Stimulated activated CD8-positive, alpha-beta memory T cell treated with anti-CD3 and anti-CD28 coated beads, Interleukin-7, amount 100 ng/mL, for 24 hours (primary cell): ENCODE data around the gene TTC3.

Experiments used
- DNase-seq: peaks from one replicate; pipeline ENCODE4 v3.0.0-alpha.2; 2020; ENCODE audit warnings: low read depth

TTC3 gene

DNA sequence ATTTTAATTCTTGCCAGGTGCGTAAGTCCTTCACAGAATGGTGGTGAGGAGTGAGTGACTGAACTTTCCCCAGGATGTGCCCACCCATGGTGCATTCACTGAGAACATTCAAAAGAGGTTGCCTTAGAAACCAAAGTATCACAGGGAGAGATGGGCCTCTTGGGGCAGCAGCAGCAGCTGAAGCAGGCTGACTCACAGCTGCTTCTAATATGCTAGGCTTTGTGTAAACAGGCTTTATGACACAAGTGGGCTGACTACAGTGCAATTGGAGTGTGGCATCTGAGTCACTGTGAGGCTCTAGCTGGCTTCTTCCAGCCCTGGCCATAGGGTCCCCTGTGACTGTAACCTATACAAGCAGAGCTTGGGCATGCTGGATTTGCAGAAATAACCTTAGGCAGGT is 12.8 kb upstream of the TTC3 start:
- DNase-seq: no peak

DNA sequence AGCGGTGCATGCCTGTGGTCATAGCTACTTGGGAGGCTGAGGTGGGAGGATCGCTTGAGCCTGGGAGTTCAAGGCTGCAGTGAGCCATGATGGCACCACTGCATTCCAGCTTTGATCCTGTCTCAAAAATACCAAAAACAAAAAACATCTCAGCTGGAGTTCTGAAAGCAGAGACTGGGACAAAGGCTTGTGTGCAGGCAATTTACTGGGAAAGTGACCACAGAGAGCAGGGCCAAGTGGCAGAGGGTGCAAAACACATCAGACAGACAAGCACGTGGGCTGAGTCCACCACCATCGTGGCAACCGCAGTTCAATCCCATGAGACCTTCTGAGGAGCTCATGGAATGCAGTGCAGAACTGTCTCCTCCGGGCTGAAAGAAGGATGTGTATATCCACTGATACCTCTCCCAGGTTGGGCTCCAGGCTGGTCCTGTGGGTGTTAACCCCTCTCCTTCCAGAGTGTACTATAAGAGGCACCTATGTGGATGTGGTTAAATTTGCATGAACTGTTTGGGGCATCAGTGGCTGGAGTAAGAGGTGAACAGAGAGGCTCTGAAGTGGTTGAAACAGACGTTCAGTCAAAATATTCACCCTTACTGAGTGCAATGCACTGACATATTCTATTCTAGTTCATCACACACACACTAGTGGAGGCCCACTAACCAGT is 11.0 kb upstream of the TTC3 start:
- DNase-seq: no peak

DNA sequence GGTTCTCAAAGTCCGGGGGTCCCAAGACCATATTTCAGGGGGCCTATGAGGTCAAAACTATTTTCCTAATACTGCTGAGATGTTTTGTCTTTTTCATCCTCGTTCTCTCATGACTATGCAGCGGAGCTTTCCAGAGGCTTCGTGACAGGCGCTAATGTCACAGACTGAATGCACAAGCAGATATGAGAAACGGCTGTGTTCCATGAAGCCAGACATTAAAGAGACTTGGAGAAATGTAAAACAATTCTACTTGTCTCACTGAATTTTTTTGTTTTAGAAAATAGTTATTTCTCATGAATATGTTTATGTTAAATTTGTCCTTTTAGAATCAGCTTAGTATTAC is 10.5 kb upstream of the TTC3 start:
- DNase-seq: no peak

DNA sequence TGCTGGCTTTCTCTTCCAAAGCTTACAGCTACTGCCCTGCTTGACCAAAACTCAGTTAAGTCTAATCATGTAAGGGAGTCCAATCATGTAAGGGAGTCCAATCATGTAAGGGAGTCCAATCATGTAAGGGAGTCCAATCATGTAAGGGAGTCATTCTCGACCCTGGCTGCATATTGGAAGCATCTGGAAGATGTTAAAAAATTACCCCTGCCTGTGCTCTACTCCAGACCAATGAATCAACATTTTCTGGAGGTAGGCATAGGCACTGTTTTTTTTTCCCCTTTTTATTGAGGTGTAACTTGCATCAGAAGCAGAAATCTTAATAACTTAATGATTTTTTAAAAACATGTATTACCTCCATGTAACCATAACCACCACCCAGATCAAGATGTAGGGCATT is 9.6 kb upstream of the TTC3 start:
- DNase-seq: no peak

DNA sequence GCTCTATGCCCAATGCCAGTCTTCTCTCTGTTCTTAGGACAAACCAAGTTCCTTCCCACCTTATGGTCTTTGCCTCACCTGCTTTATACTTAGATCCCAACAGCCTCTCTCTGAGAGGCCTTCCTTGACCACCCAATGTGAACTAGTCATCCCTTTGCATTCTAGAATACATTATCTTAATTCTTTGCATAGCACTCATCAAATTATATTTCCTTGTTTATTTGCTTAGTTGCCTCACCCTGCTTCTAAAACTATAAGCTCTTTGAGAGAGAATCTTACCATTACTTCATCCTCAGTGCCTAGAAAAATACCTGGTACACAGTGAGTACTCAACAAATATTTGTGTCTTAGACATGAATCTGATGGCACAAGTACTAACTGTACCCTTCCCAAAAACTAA is 8.2 kb upstream of the TTC3 start:
- no peak for DNase-seq

DNA sequence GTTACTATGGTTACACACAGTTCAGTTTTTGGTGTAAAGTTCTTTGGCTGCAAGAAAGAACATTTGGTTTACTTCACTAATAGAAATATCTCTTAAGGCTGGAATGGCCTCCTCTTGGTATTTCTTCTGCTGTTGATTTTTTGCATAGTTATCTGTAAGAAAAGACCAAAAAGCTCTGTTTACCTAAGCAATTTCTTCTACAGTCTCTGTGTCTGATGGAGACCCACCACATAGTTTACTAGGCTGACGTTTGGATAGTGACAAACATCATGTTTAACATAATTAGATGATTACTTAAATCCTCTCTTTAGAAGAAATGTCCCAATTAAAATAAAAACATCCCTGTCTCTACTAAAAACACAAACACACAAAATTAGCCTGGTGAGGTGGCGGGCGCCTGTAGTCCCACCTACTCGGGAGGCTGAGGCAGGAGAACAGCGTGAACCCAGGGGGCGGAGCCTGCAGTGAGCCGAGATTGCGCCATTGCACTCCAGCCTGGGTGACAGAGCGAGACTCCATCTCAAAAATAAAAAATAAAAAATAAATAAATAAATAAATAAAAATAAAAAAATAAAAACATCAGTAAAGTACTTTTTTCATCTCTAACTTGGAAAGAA is 7.4 kb upstream of the TTC3 start:
- DNase-seq: no peak

DNA sequence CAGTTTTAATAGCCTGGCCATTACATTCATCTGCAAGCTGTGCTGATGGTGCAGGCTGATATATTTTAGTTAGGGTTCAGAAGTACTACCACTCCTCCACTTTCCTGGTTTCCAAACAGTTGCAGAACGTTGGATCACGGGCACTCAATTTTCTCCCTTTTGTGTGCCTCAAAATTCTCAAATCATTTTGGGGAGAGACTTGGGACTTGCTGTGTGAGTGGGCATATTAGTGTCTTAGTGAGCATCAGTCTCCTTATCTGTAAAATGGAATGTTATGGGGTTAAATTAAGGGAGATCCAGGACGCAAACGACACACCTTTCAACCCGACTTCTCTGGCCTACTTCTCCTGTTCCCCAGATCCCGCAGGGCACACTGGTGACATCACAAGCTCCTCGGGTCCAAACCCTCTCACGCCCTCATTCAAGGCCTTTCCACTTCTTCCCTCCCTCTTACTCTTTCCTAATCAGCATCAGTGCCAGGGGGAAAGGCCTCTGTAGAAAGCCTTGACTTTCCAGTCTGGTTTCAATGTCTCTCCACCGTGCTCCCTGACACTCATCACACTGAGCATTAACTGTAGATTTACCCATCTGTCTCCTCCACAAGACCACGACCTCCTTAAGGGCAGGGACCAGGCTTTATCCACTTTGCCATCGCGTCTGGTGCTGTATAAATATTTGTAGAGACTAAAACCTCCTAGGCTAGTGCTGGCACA is 1.3 kb upstream of the TTC3 start:
- DNase-seq: no peak

DNA sequence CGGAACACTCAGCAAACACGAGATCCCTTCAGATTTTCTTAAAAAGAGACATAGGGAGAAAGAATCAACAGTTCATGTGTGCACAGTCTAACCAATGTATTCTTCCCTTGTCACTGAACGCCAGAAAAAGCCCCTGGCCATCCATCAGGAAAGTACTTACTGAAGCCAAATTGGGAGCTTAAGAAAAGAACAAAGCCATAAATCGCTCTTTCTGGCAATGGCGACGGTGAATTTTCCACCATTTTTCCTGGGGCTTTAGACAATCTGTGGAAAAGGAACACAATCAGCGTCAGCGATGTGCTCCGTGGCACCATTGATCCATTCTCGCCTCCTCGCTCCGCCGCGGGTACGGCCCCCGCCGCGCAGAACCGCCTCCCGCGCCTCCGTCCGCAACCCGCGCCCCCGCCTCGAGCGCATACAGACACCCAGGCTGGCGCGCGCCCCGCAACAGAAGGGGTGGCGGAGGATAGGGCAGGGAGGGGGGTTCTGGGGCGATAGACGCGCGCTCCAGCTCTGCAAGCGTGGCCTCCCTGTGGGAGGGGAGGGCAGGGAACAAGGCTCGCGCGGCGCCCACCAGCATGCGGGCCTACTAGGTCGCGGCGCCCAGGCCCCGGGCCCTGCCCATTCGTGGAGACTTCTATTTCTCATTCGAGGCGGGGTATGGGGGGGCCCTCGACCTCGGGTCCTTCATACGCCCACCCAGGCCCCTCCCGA is 623 bp upstream of the TTC3 start:
- no peak for DNase-seq

DNA sequence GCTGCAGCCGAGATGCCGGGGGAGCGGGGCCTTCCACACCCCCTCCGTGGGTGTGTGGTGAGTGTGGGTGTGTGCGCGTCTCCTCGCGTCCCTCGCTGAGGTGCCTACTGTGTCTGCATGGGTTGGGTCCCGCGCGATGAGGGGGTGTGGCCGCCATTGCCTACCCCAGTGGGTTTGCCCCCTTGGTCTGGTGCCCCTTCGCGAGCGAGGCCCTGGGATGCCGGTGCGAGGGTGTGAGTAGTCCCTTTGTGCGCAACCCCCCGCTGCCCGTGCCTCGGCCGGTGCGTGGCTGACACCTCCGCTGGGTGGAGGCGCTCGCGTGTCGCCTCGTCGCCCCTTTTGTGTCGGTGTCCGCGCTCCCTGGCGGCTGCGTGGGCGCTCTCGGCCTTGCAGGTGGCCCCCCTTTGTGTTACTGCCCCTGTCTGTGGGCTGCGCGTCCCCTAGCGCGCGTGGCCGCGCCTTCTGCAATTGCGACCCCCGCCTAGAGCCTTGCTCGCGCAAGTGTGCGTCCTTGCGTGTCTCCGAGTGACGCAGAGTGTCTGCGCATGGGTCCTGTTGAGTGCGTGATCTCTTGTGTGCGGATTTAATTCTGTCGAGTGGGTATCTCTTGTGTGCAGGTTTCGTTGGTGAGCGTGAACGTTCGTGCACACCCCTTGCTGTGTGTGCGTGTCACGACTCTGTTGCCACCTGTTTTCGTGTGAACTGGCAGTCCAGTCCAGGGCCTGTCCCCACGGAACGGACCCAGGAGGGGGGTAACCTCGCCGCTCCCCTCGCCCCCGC is 553 bp downstream of the TTC3 start:
- peak; percentile 36 for DNase-seq

DNA sequence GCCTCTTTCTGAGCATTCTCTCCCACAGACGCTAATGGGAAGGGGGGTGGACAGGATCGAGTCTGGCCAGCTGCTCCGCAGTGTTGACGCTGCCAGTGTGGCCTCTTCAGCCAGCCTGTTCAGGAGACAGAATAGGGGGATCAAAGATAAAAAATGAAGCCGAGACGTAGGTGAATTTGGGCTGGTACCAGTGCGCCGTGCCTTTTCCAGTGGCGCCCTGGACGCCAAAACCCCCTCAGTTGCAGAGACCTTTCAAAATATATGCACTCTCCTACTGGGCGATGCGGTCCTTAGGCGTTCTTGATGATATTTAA is 1.1 kb downstream of the TTC3 start:
- no peak for DNase-seq

DNA sequence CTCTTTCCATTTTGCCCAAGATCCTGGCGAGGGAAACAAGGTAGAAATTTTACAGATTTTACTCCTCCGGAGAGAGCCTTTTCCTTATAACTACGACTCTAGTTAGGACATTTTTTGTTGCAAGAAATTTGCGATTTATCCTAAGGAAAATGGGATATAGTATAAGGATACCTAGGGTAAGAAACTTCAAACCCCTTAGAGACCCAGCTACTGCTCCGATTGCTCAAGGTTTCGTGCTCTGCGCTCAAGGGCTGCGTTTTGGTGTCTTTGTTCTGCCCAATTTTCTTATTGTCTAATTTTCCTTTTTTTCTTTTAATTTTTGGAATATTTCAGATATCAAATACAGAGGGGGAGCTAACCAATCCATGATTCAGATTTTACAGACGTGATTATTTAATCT is 1.5 kb downstream of the TTC3 start:
- DNase-seq: no peak

DNA sequence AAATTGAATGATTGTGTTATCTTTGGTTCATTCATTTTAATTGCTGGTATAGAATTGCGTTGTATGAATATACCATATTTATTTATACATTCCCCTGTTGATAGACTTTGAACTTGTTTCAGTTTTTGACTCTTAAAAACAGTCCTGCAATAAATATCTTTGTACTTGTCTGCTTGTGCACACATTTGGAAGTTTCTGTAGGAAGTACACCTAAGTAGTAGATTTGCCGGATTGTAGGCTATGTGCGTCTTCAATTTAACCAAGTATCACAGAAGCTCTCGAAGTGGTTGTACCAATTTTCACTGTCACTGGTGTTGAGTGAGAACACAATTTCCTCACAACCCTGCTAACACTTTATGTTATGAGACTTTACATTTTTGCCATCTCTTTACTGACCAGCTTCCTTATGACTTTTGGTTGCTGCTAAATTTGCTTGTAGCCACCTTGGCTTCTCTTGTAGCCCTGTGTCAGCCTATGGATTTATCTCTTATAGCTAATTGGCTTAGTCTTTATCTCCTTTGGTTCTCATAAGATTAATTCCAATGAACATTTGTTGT is 2.2 kb downstream of the TTC3 start:
- no peak for DNase-seq

DNA sequence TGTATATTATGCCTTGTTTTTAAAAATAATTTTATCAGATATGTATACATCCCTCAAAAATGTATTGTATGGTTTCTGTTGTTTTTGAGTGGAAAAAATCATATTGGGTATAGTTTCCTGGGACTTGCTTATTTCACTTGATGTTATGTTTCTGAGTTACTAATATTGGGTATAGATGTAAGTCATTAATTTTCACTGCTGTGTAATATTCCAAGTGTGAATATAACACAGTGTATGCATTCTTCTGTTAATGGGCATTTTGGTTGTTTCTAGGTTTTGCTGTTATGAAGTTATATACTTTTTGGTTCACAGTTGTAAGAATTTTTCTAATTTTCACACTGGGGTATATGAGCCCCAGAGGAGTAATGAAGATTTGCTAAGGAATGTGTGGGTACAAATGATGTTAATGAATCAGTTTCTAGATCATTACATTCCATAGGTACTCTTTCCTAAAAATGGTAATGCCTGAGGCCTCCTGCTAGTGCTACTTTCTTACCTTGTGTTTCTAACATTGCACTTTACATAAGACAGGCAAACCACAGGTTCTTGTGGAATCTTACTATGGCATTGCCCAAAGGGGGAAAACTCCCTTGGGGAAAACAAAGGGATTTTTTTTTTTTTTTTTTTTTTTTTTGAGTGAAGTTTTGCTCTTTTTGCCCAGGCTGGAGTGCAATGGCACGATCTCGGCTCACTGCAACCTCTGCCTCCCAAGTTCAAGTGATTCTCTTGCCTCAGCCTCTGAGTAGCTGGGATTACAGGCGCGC is 3.2 kb downstream of the TTC3 start:
- no peak for DNase-seq

DNA sequence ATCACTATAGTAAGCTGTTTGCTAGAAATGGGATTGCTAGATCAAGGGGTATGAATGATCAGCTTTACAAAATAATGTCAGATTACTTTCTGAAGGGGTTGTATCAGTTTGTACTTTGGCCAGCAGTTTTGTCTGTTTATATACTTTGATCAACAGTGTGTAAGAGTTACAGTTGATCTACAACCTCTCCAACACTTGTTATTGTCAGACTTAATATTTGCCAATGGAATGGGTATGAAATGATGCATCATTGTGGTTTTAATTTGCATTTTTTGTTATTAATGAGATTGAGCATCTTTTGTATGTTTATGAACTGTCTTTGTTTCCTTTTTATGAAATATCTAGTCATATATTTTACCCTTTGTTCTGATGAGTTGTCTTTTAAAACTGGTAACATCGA is 4.3 kb downstream of the TTC3 start:
- DNase-seq: no peak

DNA sequence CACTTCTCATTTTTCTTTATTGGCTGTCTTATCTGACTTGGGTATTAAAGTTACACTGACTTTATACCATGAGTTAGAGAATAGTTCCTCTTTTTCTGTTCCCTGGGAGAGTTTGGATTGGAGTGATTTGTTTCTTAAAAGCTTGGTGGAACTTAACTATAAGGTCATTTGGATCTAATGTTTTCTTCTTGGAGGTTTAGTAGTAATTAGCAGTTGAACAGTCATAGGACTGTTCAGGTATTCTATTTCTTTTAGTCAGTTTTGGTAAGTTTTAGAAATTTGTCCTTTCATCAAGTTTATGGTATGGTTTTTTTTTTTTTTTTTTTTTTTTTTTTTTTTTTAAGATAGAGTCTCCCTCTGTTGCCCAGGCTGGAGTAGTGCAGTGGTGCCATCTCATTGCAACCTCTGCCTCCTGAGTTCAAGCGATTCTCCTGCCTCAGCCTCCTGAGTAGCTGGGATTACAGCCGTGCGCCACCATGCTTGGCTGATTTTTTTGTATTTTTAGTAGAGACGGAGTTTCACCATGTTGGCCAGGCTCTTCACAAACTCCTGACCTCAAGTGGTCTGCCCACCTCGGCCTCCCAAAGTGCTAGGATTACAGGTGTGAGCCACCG is 6.3 kb downstream of the TTC3 start:
- DNase-seq: no peak

DNA sequence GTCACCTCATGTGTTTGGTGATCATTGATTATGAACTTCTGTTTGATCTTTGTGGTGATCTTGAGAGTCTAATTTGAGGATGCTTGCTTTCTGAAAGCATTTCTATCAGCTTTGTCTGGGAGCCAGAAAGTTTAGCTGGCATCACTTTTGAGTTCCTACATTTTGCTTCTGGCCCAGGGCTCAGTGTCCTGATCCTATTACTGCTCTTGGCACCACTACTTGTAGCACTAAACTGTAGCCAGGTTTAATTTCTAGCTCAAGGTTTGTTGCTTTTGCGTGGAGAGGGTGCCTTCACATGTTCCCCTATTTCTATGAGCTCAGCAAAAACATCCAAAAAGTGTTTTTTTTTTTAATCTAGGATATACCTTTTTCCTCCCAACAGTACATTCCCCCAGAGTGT is 9.3 kb downstream of the TTC3 start:
- DNase-seq: no peak

DNA sequence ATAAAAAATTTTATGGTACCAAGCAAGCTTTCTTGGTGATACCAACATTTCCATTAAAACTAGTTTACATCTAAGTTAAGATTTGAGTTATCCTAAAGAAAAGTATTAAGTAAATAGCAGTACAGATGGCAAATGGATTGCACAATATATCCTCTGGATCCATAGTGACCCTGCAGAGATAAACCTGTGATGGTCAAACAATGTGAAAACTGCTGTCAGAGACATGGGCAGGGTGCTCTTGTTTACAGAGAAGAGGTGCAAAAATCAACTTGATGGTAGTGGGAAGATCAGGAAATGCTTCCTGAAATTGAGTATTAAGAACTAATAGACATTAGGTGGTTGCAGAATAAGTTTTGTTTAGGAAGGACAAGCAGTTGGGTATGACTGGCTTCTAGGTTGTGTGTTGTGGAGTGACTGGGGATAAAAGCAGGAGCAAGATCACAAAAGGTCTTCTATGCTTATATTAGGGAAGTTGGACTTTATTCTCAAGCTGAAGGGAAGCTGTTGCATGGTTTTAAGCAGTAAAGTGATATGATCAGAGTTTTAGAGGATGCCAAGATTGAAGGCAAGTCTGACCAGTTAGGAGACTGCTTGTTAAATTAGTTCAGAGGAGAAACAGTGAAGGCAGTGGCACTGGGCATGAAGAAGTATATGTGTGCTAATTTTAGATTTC is 9.9 kb downstream of the TTC3 start:
- no peak for DNase-seq

DNA sequence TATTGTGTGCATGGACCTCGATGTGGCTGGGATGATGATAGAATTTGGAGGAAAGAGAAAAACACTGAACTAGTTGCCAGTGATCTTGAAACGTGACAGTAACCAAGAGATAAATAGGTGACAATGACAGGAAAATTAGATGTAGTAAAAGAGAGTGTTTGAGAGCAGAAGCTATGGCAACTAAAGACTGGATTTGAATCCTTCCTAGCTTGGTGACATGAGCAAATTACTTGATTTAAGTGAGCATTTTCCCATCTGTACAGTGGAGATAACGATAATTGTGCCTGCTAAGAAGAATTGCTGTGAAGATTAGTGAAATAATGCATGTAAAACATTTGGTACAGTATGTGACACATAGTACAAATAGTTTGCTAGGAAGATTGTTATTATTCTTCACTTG is 12.7 kb downstream of the TTC3 start:
- DNase-seq: no peak

DNA sequence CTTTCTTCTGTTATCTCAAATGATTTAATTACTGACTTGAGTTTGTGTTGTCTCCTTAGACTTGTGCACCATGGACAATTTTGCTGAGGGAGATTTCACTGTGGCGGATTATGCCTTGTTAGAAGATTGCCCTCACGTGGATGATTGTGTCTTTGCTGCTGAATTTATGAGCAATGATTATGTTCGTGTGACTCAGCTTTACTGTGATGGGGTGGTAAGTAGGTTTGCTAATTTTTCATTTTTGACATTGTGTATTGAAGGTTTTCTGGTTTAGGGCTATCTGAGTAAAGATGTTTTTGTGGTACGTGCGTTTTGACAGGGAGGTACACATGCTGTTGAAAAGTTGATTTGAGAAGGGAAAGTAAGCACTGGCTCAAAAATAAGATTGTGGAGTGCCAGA is 14.1 kb downstream of the TTC3 start:
- DNase-seq: no peak

DNA sequence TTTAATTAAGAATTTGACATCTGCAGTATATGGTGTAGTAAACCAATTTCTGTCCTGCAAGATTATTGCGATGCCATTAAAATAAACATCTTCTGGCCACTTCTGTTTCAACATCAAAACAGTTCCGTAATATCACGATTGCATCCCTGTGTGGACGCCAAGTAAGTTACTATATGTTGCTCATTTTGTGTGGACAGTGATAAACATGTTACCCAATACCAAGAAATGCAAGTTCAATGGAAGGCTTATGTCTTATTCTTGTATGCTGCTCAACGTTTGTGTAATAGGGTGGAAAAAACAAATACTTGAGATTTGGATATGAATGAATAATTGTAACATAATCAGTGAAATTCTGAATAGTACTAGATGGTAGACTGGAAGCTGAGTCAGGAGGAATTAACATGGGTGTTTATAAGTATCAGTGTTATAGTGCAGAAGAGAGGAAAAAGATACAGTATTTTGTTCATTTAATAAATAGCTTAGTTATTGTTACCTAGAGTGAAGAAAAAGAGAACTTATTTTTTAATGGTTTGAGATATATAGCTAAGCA is 15.2 kb downstream of the TTC3 start:
- DNase-seq: no peak
